Sigmoid colon (tissue), 4 donors: Measurements from ENCODE around the gene EVI5L.

Experiments
- CTCF ChIP-seq, 4 experiments: fragments of 450-650 bp in 3 of 4; fragments of 200-600 bp in 1 of 4; IDR thresholded peaks; one replicate each; pipeline ENCODE4 v1.5.1; 2016 to 2019; ENCODE audit warnings: antibody characterized with exemption in 4 of 4, mild to moderate bottlenecking in 3 of 4, moderate library complexity in 2 of 4
- EP300 ChIP-seq, 4 donors: sonication (generic); formaldehyde crosslinking; IDR thresholded peaks; one replicate each; pipeline ENCODE4 v1.6.1; 2017; ENCODE audit warnings: antibody characterized with exemption in 4 of 4
- POLR2A ChIP-seq, 2 donors: fragments of 450-650 bp; IDR thresholded peaks; one replicate each; pipeline ENCODE4 v1.6.1; 2016; ENCODE audit warnings: antibody characterized with exemption in 2 of 2, mild to moderate bottlenecking in 2 of 2, moderate library complexity in 2 of 2
- POLR2AphosphoS5 ChIP-seq, 4 donors: sonication (generic); formaldehyde crosslinking; IDR thresholded peaks; one replicate each; pipeline ENCODE4 v1.6.1; 2017; ENCODE audit warnings: antibody characterized with exemption in 4 of 4

DNA sequence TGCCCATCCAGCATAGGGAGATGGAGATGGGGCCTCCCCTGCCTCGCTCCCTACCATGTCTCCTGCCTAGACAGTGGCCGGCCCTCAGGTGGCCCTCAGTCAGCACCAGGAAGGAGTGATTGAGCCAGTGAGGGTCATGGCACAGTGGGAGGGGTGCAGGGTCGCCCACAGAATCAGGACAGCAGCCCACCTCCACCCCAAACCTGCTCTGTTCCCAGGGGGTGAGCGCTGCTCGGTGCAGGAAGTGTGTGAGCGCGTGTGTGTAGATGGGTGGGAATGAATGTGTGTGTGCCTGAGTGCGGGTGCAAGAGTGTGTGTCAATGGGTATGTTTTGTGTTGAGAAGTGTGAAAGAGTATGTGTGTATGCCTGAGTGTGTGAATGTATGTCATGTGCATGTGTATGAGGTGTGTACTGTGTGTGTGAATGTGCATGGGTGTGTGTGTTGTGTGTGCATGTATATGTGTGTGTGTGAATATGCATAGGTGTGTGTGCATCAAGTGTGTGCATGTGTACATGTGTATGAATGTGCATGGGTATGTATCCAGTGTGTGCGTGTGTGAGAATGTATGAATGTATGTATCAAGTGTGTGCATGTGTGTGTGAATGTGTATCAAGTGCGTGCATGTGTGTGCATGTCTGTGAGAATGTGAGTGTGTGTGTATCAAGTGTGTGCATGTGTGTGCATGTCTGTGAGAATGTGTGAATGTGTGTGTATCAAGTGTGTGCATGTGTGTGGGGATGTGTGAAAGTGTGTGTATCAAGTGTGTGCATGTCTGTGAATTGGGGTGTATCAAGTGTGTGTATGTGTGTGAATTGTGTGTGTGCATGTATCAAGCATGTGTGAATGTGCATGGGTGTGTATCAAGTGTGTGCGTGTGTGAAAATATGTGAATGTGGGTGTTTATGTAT lies 12.0 kb downstream of the EVI5L start:
- TF ChIP-seq POLR2A (IDR thresholded peaks at IDR 0.05) (no peak), CTCF (IDR thresholded peaks at IDR 0.05) (no peak), POLR2AphosphoS5 (IDR thresholded peaks at IDR 0.05) (no peak), EP300 (IDR thresholded peaks at IDR 0.05) (no peak)
